GM19468 (cell line): Measurements from ENCODE around the gene IGDCC3.

Experiments
- ATAC-seq: cut with Tn5 transposase; IDR thresholded peaks from one replicate; pipeline ENCODE4 v1.9.1; 2021; ENCODE audit warnings: mild to moderate bottlenecking, moderate library complexity, moderate number of reproducible peaks; ENCODE audit not compliant: unreplicated experiment; ENCODE audit errors: extremely low read depth

The IGDCC3 gene

GRCh38 chr15:65377976-65378366, at the start of gene IGDCC3:
Gene IGDCC3, minus strand, starts transcription at chr15:65378002. Its CDS starts 214 bp downstream, at chr15:65377788.
- no peak for ATAC-seq

GRCh38 chr15:65426216-65426853, 48.5 kb upstream of the IGDCC3 start:
- no peak for ATAC-seq

DNA sequence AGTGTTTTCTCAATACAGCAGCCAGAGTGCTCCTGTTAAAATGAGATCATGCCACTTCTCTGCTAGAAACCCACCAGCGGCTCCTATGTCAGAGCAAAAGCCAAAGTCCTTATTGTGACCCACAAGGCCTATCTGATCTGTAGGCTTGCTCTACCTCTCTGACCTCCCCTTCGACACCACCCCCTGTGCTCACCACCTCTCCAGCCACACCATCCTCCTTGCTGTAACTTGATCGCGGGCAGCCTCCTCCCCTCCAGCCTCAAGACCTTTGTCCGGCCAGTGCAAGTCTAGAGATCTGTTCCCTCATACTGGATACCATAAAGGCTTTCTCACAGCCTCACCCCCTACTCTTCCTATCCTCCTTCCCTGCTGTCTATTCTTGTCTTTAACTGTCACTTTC, 46.9 kb upstream of the IGDCC3 start:
- no peak for ATAC-seq

GRCh38 chr15:65423976-65424679, 46.3 kb upstream of the IGDCC3 start:
- no peak for ATAC-seq

DNA sequence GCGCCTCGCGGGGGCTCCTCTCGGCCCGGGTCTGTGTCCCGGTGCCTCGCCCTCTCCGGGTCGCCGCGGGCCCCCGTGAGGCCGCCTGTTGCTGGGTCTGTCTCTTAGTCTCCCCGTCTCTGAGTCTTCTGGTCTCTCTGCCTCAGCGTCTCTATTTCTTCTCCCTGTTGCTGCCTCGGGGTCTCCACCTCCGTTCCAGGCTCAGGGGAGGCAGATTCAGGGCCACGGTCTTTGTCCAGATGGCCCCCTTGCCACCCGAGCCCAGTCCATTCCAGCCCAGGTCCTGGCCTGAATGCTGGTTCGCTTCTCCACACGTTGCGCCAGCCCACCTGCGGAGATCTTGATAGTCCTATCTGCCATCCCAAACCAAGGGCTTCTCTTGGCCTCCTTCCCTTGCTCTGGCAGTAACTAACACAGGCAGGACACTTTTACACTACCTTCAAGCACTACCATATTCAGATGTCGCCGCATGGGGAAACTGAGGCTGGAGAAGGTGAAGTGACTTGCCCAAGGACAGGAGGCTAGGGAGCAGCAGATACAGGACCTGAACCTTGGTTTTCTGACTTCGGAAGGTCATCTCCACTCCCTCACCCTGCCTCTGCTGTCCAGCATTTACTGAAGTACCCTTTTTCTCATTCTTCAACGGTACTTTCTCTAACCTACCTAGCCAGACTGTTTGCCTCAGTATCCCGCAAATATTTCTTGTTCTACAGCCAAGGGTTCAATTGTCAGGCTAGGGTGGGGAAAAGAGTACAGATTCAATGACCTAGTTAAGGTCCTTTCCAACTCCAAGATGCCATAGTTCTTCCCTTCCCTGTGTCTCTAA, 45.6 kb upstream of the IGDCC3 start:
- no peak for ATAC-seq

- no peak for ATAC-seq
Observed at GRCh38 chr15:65421360-65422215, 43.8 kb upstream of the IGDCC3 start.

- no peak for ATAC-seq
Observed at GRCh38 chr15:65420975-65421359, 43.2 kb upstream of the IGDCC3 start.

DNA sequence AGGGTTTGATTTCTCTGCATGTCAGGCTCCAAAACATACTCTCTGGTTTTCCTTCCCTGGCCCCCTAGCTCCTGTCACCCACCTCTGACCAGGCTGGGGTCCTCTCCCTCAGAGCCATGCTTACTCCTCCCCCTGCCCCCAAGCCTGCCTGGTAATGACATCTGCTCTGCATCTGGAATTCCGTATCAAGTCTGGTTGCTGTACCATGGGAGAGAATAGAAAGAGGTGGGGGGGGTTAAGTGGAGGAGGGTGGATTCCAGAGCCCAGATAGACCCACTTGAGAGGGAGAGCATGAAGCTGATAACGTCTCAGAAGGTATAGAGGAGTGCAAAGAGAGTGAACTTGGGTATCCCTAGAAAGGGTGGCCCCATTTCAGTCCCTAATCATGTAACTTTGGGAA, 40.8 kb upstream of the IGDCC3 start:
- no peak for ATAC-seq

DNA sequence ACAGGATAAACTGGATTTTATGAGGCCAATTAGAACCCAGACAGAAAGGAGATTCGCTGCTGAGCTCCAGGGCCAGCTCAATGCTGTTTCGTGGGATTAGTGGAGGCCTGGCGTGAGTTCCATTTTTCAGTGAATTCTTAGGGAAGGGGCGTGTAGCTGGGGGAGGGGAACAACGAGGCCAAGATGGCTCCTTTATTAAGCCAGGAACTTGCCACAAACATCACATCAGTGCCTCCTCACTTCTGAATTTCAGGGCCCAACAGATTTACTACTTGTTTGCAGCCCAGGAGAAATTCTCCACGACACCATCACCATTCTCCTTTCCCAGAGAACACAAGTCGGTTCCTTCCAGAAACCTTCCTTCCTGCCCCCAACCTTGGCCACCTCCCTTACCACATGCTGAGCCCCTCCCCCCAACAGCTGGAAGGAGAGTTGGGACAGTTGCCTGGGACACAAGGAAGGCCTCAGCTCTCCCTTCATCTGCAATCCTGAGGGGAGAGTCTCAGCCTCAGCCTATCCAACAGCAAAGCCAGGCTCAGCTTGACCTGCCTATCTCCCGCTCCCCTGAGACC, 39.1 kb upstream of the IGDCC3 start:
- ATAC-seq, result no peak

DNA sequence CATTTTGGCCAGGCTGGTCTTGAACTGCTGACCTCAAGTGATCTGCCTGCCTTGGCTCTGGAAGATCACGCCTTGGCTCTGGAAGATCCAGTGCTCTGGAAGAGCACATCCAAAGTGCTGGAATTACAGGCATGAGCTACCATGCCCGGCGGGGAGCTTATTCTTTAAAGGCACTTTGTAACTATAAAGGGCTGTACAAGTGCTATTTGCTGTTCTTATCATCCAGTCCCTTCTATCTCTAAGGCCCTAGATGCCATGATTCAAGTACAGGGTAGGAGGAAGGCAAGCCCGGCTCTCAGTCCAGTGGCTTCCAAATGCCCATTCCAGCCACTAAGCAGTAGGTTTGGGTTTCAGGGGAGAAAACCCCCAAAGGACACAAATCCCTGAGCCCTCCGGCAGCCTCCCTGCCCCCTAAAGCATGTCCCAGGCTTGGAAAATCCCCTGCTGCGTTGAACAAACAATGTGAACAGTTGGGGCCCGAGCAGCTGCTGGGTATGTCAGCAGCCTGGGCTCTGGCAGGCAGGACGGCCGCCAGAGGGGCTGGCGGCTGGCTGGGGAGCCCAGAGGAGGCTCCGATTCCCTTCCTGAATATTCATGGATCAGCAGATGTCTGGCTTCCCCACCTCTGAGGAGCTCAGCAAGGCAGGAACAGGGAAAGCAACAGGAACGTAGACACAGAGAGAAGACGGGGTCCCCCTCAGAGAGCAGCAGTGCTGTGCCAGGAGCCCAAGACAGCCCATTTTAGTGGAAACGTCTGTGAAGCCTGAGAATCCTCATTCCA, 37.2 kb upstream of the IGDCC3 start:
- ATAC-seq, result no peak

- ATAC-seq, result no peak
Observed at GRCh38 chr15:65413760-65414144, 36.0 kb upstream of the IGDCC3 start.

DNA sequence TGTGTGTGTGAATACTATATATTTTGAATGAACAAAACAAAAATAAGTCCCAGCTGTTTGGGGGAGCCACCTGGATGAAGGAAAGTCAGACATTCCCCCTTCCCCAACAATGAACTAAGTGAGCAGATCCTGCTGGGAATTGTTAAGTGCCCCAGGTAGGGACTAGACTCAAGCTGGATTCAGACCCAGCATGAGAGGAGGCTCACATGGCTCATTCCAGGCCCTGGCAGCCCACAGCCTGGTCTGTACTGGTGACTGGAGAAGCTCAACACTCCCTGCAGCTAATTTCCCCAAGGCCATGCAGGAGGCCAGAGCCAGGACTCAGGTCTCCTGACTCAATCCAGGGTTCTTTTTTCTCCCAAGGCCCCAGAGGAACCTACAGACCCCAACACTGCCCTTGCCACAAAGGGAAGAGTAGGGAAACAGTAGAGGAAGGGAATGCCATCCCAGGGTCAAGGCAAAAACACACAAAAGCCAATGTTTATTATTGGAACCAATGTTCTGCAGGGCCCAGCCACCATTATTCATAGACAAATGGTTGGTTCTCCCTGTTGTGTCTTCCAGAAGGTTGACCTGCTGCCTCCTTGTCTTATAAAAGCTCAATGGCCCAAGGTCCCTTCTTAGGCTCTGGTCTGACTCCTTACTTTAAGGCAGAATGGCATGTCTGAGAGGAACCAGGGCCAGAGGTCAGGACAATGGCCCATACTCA, 35.4 kb upstream of the IGDCC3 start:
- ATAC-seq, result no peak

- ATAC-seq, result no peak
Observed at GRCh38 chr15:65412556-65412955, 34.8 kb upstream of the IGDCC3 start.

DNA sequence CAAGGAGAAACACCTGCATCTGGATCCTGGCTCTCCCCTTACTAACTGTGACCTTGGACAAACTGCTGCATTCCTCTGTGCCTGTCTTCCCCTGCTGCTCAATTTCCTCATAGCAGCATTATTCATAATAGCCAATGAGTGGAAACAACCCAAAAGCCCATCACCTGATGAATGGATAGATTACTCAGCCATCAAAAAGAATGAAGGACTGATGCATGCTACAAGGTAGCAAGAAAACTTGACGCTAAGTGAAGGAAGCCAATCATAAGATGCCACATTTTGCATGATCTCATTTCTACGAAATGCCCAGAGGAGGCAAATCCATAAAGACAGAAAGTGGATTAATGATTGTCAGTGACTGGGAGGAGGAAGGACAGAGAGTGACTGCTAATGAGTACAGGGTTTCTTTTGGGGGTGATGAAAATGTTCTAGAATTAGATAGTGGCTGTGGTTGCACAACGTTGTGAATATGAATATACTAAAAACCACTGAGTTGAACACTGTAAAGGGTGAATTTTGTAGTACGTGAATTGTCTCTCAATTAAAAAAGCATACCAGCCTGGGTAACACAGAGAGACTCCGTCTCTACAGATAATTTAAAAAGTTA, 33.8 kb upstream of the IGDCC3 start:
- no peak for ATAC-seq

DNA sequence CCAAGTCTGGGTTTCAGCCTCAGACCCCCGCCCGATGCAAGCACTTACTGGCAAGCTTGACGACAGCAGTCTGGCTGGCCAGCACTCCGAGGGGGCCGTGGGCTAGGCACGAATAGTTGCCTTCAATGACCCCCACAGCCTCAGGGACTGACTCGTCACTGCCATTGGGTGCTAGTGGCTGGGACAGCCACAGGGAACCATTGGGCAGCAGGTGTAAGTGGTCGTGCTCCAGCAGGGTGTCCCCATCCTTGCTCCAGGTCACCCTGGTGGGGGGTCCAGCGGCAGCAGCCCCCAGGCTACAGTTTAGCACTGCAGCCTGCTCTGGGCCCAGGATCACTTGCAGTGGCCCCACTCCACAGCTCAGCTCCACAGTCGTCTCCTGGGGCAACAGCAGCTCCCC, 33.2 kb upstream of the IGDCC3 start:
- no peak for ATAC-seq

- no peak for ATAC-seq
Observed at GRCh38 chr15:65410036-65410435, 32.2 kb upstream of the IGDCC3 start.

- no peak for ATAC-seq
Observed at GRCh38 chr15:65409036-65409631, 31.3 kb upstream of the IGDCC3 start.
